ENCODE results near the gene CAVIN4.

DNA sequence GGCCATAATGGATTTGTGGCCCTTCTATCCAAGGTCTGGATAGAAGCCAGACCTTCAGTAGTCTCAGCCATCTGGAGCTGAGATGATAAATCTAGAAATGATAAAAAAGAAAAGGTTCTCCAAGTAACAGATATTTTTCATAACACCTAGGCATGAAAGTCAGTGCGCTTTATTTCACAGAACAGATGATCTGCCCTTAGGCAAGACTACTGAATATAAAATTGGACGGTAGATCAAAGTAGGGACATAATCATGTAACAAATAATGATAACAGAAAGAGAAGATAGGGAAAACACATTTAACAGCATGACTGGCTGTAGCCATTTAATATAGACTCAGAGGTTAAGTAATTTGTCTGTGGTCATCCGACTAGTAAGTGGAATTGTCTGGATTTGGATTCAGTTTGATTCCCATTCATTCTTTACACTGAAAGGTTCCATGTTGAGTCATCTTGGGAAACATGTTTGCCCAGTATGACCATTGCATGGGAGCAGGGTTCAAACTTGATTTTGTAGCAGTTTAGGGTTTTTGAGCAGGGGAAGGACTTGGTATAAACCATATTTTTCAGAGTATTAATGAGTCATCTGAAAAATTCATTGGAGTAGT lies 4.1 kb upstream of the CAVIN4 start:
- no peak for TF ChIP-seq TAF1 (IDR thresholded peaks at IDR 0.05; ENCODE audit: borderline replicate concordance, low read depth, low read length)
- no peak for TF ChIP-seq POLR2A (IDR thresholded peaks at IDR 0.05; ENCODE audit: low read depth, low read length)
- no peak for TF ChIP-seq POLR2AphosphoS5 (IDR thresholded peaks at IDR 0.05; ENCODE audit: low read depth, low read length)

Data from GM12892 (cell line).